ENCODE measurements around the gene DGCR6L.
"Not testable (repeated sequence)": the region's sequence is repeated elsewhere in the genome, so short reads cannot be mapped to it uniquely, and the experiment has no call there.

The DGCR6L gene

DNA sequence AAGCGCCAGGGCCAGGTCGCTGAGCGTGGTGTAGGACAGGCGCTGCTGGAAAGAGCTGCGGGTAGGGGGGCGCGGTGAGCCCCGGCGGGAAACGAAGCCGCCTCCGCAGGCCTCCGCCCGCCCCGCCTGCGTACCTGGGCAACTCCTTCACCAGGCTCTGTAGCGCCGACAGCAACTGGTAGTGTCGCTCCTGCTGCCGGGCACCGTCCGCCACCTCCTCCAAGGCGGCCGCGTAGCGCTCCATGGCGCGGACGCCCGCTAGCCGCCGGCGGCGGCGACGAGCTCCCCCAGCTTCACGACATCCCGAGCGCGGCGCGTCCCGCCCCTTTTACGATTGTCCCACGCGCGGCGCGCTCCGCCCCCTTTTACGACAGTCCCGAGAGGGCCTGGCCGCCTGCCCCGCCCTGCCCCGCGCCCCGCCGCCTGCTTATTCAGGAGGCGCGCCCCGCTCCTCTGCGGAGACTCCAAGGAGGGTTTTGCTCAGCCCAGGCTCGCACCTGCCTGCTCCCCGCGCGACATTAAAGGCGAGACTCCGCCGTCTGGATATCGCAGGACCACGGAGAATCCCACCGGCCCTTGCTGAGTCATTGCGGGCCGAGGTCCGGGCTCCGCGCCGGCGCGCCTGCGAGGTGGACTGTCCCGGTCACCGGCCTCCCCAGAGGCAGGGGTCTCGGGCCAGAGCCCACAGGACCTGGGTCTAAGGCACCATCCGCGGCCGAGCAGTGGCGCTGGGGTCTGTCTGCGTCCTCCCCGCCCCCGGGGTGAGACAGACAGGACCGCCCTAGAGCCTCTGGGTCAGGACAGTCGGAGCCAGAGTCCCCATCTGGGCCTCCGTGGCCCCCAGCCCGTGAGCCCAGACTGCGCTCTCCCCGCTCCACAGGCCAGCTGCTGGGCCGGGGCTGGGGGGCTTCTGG is at the start of gene DGCR6L:
TSS of gene DGCR6L (minus strand) at position 316 of the 914 bp plus-strand sequence. CDS start at position 244, 72 bp downstream.
- DNase-seq = peak; percentile 99

DNA sequence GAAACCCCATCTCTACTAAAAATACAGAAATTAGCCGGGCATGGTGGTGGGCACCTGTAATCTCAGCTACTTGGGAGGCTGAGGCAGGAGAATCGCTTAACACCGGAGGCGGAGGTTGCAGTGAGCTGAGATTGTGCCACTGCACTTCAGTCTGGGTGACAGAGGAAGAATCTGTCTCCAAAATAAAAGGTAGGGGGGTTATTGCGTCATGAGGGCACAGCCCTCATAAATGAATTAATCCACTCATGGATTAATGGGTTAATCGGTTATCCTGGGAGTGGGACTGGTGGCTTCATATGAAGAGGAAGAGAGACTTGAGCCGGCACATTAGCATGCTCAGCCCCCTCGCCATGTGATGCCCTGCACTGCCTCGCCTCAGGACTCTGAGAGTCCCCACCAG is 49.0 kb upstream of the DGCR6L start:
- DNase-seq = not testable (repeated sequence)

DNA sequence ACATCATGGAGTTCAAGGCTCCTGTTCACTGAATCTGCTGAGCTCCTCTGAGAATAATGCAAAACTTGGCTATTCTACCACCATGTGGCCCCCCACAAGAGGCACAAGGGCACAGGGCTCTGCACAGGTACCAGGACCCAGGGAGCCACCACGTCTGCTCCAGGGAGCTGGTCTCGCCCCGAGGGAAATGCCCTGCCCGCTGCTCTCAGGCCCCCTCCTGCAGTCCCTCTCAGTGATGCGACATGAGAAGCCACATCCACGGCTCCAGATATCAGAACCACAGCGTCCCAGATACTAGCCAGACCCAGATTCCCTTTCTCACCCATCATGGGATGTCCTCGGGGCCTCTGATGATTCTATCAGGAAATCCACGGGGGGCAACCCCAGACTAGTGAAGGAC is 47.0 kb upstream of the DGCR6L start:
- not testable (repeated sequence) for DNase-seq

DNA sequence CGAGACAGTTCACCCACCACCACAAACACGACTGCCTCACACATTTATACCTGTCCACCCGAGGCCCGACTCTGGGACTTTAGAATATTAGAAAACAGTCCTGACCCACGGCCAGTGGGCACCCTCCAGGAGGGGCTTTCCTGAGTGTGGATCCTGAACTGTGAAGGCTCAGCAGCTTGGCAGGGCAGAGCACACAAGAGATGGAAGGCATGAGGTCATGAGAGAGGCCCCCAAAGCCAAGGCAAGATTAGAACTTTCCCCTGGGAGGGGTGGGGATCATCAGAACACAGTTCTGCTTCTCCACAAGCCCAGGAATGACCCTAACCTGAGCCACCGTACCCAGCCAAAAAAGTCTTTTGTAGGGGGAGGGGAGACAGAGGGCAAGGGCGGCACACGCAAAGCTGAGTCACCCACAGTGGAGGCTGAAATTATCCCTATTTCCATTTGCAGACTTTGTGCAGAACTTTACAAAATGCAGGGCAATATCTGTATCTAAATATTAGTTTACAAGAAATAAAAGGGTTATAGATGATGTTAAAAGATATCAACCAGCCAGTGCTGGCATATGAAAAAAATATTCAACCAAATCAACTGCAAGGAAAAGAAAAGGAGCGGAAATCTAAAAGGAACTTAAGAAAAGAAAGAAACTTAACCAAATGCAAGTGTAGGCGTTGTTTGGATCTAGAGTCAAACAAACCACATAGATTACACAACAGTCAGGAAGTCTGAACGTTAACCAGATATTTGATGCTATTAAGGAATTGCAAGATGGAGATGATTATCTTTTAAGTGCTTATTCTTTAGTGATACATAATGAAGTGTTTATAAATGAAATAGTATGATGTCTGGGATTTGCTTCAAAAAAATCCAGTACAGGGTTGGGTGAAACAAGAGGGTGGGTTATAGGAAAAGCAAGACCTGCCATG is 44.7 kb upstream of the DGCR6L start:
- DNase-seq = not testable (repeated sequence)

DNA sequence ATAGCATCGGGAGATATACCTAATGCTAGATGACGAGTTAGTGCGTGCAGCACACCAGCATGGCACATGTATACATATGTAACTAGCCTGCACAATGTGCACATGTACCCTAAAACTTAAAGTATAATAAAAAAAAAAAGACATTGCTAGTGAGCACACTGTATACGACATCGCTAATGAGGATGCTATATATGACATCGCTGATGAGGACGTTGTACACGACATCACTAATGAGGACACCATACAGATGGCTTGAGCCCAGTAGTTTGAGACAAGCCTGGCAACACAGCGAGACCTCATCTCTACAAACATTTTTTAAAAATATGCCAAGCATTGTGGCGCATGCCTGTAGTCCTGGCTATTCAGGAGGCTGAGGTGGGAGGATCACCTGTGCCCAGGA is 42.5 kb upstream of the DGCR6L start:
- not testable (repeated sequence) for DNase-seq

DNA sequence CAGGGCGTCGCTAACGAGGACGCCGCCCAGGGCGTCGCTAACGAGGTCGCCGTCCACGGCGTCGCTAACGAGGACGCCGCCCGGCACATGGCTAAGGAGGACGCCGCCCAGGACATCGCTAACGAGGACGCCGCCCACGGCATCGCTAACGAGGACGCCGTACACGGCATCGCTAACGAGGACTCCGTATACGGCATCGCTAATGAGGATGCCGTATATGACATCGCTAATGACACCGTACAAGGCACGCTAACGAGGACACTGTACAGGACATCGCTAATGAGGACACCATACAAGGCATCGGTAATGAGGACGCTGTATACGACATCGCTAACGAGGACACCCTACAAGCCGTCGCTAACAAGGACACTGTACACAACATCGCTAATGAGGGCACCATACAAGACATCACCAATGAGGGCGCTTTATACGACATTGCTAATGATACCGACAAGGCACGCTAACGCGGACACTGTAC is 41.9 kb upstream of the DGCR6L start:
- DNase-seq = not testable (repeated sequence)

DNA sequence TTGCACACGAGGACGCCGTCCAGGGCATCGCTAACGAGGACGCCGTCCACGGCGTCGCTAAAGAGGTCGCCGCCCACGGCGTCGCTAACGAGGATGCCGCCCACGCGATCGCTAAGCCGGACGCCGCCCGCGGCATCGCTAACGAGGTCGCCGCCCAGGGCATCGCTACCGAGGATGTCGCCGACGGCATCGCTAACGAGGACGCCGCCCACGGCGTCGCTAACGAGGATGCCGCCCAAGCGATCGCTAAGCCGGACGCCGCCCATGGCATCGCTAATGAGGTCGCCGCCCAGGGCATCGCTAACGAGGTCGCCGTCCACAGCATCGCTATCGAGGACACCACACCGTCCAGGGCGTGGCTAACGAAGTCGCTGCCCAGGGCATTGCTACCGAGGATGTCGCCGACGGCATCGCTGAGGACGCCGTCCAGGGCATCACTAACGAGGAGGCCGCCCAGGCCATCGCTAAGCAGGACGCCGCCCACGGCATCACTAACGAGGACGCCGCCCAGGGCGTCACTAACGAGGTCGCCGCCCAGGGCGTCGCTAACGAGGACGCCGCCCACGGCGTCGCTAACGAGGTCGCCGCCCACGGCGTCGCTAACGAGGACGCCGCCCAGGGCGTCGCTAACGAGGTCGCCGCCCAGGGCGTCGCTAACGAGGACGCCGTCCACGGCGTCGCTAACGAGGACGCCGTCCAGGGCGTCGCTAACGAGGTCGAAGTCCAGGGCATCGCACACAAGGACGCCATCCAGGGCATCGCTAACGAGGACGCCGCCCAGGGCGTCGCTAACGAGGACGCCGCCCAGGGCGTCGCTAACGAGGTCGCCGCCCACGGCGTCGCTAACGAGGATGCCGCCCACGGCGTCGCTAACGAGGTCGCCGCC is 41.2 kb upstream of the DGCR6L start:
- DNase-seq = not testable (repeated sequence)

DNA sequence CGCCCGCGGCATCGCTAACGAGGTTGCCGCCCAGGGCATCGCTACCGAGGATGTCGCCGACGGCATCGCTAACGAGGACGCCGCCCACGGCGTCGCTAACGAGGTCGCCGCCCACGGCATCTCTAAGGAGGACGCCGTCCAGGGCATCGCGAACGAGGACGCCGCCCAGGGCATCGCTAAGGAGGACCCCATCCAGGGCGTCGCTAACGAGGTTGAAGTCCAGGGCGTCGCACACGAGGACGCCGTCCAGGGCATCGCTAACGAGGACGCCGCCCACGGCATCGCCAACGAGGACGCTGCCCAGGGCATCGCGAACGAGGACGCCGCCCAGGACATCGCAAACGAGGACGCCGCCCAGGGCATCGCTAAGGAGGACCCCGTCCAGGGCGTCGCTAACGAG is 40.4 kb upstream of the DGCR6L start:
- DNase-seq = not testable (repeated sequence)

DNA sequence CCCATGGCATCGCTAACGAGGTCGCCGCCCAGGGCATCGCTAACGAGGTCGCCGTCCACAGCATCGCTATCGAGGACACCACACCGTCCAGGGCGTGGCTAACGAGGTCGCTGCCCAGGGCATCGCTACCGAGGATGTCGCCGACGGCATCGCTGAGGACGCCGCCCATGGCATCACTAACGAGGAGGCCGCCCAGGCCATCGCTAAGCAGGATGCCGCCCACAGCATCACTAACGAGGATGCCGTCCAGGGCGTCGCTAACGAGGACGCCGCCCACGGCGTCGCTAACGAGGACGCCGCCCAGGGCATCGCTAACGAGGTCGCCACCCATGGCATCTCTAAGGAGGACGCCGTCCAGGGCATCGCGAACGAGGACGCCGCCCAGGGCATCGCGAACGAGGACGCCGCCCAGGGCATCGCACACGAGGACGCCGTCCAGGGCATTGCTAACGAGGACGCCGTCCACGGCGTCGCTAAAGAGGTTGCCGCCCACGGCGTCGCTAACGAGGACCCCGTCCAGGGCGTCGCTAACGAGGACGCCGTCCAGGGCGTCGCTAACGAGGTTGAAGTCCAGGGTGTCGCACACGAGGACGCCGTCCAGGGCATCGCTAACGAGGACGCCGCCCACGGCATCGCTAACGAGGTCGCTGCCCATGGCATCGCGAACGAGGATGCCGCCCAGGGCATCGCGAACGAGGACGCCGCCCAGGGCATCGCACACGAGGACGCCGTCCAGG is 38.8 kb upstream of the DGCR6L start:
- not testable (repeated sequence) for DNase-seq

DNA sequence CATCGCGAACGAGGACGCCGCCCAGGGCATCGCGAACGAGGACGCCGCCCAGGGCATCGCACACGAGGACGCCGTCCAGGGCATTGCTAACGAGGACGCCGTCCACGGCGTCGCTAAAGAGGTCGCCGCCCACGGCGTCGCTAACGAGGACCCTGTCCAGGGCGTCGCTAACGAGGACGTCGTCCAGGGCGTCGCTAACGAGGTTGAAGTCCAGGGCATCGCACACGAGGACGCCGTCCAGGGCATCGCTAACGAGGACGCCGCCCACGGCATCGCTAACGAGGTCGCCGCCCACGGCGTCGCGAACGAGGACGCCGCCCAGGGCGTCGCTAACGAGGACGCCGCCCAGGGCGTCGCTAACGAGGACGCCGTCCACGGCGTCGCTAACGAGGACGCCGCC is 38.1 kb upstream of the DGCR6L start:
- not testable (repeated sequence) for DNase-seq

DNA sequence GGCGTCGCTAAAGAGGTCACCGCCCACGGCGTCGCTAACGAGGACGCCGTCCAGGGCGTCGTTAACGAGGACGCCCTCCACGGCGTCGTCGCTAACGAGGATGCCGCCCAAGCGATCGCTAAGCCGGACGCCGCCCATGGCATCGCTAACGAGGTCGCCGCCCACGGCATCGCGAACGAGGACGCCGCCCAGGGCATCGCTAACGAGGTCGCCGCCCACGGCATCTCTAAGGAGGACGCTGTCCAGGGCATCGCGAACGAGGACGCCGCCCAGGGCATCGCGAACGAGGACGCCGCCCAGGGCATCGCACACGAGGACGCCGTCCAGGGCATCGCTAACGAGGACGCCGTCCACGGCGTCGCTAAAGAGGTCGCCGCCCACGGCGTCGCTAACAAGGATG is 37.0 kb upstream of the DGCR6L start:
- DNase-seq = not testable (repeated sequence)

DNA sequence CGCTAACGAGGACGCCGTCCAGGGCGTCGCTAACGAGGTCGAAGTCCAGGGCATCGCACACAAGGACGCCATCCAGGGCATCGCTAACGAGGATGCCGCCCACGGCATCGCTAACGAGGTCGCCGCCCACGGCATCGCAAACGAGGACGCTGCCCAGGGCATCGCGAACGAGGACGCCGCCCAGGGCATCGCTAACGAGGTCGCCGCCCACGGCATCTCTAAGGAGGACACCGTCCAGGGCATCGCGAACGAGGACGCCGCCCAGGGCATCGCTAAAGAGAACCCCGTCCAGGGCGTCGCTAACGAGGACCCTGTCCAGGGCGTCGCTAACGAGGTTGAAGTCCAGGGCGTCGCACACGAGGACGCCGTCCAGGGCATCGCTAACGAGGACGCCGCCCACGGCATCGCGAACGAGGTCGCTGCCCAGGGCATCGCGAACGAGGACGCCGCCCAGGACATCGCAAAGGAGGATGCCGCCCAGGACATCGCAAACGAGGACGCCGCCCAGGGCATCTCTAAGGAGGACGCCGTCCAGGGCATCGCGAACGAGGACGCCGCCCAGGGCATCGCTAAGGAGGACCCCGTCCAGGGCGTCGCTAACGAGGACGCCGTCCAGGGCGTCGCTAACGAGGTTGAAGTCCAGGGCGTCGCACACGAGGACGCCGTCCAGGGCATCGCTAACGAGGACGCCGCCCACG is 36.2 kb upstream of the DGCR6L start:
- not testable (repeated sequence) for DNase-seq

DNA sequence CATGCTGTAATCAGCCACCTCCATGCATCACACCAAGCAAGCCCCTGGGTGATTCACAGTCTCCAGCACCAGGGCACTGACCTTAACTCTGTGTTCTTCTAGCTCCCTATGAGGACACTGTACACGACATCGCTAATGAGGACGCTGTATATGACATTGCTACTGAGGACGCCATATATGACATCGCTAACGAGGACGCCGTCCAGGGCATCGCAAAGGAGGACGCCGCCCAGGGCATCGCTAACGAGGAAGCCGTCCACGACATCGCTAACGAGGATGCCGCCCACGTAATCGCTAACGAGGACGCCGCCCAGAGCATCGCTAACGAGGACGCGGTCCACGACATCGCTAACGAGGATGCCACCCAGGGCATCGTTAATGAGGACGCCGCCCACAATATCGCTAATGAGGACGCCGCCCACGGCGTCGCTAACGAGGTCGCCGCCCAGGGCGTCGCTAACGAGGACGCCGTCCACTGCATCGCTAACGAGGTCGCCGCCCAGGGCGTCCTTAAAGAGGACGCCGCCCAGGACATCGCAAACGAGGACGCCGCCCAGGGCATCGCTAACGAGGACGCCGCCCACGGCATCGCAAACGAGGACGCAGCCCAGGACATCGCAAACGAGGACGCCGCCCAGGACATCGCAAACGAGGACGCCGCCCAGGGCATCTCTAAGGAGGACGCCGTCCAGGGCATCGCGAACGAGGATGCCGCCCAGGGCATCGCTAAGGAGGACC is 34.5 kb upstream of the DGCR6L start:
- DNase-seq = no peak

DNA sequence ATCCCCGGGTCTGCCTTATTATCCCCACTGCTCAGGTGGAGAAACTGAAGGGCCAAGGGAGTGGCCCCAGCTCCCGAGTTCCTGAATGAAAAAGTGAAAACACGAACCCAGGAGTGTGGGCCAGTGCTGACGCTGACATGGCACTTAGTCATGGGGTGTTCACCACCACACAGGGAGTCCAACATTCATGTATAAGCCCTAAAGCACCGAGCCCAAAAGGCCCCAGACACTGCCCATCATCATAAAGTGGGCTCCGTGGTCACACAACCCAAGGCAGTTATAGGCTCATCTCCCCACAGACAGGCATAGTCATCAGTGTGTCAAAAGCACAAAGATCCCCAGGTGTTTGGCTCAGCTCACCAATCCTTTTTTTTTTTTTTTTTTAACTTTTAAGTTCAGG is 32.7 kb upstream of the DGCR6L start:
- DNase-seq = not testable (repeated sequence)

DNA sequence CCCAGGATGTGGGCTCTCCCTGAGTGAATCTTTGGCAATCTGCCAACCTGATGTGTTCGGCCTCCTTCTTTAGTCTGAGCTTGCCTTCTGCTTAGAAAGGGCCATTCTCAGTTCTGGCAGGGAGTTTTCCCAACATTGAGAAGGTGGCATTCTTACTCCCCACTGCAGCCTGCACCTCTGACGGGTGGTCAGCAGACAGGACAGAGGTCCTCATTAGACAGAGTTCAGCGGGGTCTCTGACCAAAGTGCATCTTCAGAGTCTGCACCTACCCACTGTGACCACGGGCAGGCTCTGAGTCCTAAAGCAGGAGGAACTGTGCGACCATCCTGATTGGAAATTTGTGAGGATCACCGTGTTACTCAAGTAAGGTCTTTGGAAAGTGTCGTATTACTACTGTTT is 26.7 kb upstream of the DGCR6L start:
- DNase-seq = not testable (repeated sequence)

DNA sequence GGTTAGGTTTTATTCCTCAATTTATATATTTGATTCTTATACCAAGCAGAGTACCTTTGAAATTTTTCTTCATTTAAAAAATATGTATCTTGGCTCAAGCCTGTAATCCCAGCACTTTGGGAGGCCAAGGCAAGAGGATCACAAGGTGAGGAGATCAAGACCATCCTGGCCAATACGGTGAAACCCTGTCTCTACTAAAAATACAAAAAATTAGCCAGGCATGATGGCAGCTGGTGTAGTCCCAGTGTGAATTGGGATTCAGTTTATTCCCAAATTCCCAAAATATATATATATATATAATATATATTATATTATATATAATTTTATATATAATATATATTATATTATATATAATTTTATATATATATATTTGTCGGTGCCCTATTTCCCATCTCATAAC is 18.4 kb upstream of the DGCR6L start:
- DNase-seq = not testable (repeated sequence)

DNA sequence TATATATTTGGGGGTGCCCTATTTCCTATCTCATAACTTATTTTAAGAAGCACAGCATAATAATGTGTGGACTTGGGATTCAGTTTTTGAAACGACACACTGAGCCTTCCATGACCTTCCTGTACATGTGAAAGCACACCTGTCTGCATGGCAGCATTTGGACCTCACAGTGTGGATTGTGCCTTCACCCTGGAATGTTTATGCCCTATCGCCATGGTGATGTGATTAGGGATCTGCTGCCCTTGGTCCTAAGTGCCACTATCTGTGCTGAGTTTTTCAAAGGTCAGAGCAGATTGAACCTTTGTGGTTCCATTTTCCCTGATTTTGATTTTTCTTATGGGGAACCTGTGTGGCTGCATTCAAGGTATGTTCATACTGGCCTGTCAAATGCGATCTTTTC is 17.9 kb upstream of the DGCR6L start:
- DNase-seq = not testable (repeated sequence)

DNA sequence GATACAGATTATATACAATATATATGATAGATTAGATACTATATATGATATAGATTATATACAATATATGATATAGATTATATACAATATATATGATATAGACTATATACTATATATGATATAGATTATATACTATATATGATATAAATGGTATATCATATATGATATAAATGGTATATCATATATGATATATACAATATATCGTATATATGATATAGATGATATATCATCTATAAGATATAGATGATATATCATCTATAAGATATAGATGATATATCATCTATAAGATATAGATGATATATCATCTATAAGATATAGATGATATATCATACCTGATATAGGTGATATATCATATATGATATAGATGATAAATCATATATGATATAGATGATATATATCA is 16.7 kb upstream of the DGCR6L start:
- not testable (repeated sequence) for DNase-seq

DNA sequence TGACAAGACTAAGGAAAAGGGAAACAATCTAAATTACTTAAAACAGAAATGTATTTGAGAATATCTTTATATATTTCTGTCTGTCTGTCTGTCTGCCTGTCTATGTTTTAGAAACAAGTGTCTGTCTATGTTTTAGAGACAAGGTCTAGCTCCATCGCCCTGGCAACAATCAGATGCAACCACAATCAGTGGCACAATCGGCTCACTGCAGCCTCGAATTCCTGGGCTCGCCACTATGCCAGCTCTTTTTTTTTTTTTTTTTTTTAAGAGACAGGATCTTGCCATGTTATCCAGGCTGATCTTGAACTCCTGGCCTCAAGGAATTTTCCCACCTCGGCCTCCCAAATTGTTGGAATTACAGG is 8.7 kb upstream of the DGCR6L start:
- peak; percentile 34 for DNase-seq

DNA sequence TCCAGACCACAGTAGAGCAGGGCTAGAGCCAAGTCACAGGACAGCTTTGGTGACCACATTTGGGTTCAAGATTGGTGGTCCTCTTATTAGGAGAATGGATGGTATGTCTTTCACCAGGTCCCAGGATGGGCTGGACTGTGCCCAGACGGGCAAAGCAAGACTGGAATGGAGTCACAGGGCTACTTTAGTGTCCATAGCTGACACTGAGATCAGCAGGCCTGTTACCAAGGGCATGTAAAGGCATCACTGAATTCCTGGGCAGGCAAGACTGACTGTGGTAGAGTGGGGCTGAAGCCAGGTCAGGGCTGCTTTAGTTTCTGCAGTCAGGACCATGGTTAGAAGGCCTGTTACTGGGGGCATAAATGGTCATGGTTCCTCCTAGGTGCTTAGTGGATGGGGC is 6.1 kb upstream of the DGCR6L start:
- DNase-seq = not testable (repeated sequence)
